Activated T-cell treated with anti-CD3 and anti-CD28 coated beads, Interleukin-2, amount 50 U/mL, for 4 hours (primary cell): Measurements from ENCODE around the gene NPHP1. TPM values are rescaled to one million over a fixed set of nuclear protein-coding genes. Genes with fewer than 3 reads are reported as not detected.
"Not testable (repeated sequence)": the region's sequence is repeated elsewhere in the genome, so short reads cannot be mapped to it uniquely, and the experiment has no call there.

Experiments used
- ATAC-seq, 2 donors: fragments of 200-7000 bp; cut with Tn5 transposase; one replicate each; pipeline ENCODE4 v1.10.0; 2021
- DNase-seq: peaks from one replicate; pipeline ENCODE4 v3.0.0-alpha.2; 2020
- H3K27me3 Mint-ChIP-seq: one replicate; pipeline ENCODE4 v1.8.0; 2021; ENCODE audit warnings: low read depth, mixed read lengths
- H3K36me3 Mint-ChIP-seq: one replicate; pipeline ENCODE4 v1.8.0; 2022; ENCODE audit warnings: mixed read lengths; ENCODE audit not compliant: insufficient read depth
- H3K4me1 Mint-ChIP-seq: one replicate; pipeline ENCODE4 v1.8.0; 2021; ENCODE audit warnings: low read depth, mixed read lengths
- H3K4me3 Mint-ChIP-seq: one replicate; pipeline ENCODE4 v1.8.0; 2021; ENCODE audit warnings: mild to moderate bottlenecking, moderate library complexity, mixed read lengths
- H3K9me3 Mint-ChIP-seq: one replicate; pipeline ENCODE4 v1.8.0; 2021; ENCODE audit warnings: mixed read lengths
- total RNA-seq, 3 donors: library from RNA; stranded (reverse); gene quantifications; one replicate each; pipeline ENCODE4 v1.2.1, GENCODE V29; 2021

The NPHP1 gene
- total RNA-seq, 3 donors from 2014 or later = 1.5 to 2.2 (median 1.8) TPM

DNA sequence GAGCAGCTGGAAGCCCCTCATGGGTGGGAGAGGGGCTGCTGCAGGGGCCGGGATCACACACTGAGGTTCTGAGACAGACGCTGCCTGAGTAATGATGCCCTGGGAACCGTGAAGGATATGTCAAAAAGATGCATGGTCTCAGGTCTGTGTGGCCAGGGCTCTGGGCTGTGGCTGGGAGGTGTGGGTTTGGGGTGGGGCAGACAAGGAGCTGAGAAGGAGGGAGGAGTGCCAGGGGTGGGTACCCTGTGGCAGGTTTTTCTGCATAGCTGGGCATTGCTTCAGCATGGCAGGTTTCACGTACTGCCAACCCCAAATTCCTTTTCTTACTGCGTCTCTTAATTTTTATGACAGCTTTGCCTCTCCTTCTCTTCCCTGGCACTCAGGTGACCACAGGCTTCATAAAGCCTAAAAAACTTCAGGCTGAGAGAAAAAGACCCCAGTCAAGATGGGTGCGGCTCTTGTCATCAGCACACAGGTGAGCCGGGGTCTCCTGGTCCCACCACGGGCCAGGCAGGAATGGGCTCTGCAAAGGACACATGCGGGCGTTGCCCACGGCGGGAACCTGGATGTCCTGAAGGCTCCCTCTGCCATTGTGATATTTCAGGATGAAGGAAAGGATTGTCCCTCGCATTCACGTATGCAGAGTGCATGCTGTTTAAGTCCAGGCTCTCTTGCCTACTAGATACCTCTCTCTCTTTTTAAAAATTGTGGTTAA lies 107.2 kb downstream of the NPHP1 start:
- Mint-ChIP-seq H3K27me3 (peaks cover 5% of the 10 kb centered on the region), H3K36me3 (no peaks in the 10 kb centered on the region), H3K9me3 (peaks cover 3% of the 10 kb centered on the region), H3K4me3 (no peak overlapping the region), H3K4me1 (peaks cover 5% of the 10 kb centered on the region)
- DNase-seq (no peak), ATAC-seq (no peak)

GRCh38 chr2:110095994-110096633 lies 108.7 kb downstream of the NPHP1 start:
- Mint-ChIP-seq H3K27me3 (peaks cover 3% of the 10 kb centered on the region), H3K36me3 (no peaks in the 10 kb centered on the region), H3K9me3 (peaks cover 3% of the 10 kb centered on the region), H3K4me3 (no peak overlapping the region), H3K4me1 (no peaks in the 10 kb centered on the region)
- ATAC-seq = no peak
- no peak for DNase-seq

DNA sequence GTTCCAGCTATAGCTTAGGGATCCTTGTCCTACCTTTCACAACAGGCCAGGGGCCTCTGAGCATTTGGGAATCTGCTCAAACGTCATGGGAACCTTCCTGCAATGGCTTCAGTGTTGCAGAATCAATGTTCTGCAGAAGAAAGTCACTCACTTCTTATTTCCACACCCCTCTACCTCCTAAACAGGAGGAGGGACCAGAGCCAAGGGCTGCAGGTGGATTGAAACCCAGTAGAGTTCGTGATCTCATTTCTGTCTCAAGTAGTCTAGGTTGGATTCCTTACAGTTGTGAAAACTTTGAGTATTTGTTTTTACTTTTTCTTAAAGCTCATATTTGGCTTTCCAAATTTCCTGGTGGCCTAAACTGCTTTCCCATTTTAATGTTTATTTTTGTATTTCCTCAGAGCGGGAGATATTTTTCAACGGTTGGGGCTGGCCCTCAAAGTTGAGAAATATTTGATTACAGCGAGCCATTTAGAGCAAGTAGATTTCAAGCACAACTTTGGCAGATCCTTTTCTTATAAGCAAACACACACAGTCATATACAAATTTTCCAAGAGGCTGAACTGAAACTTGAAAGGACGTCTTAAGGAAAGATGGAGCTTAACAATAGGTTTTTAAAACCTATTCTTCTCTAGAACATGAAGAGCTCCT lies 109.8 kb downstream of the NPHP1 start:
- H3K4me1 Mint-ChIP-seq, H3K9me3 Mint-ChIP-seq, H3K4me3 Mint-ChIP-seq, H3K36me3 Mint-ChIP-seq, DNase-seq, ATAC-seq, H3K27me3 Mint-ChIP-seq: not testable (repeated sequence)

DNA sequence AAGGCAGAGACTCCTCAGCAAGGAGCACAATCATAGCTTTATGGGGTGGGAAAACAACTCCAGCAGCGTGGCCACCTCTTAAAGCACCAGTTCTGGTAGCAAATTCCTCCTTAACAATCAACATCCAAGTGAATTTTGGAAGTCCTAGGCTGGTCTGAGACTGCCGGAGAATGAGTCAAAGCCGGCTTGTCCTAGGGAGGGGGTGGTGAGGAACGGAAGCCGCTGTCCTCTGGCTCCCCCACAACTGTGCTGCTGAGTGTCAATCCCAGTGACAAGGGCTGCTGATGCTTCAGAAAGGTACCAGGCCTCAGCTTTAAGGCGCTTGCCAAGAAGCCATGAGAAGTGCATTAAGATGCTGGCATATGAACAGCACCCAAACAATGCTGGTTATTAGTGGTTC lies 110.9 kb downstream of the NPHP1 start:
- DNase-seq, H3K4me3 Mint-ChIP-seq, H3K36me3 Mint-ChIP-seq, H3K27me3 Mint-ChIP-seq, ATAC-seq, H3K4me1 Mint-ChIP-seq, H3K9me3 Mint-ChIP-seq: not testable (repeated sequence)

GRCh38 chr2:110090164-110090563 lies 114.6 kb downstream of the NPHP1 start:
- H3K4me3 Mint-ChIP-seq, DNase-seq, ATAC-seq, H3K4me1 Mint-ChIP-seq, H3K9me3 Mint-ChIP-seq, H3K36me3 Mint-ChIP-seq, H3K27me3 Mint-ChIP-seq: not testable (repeated sequence)

DNA sequence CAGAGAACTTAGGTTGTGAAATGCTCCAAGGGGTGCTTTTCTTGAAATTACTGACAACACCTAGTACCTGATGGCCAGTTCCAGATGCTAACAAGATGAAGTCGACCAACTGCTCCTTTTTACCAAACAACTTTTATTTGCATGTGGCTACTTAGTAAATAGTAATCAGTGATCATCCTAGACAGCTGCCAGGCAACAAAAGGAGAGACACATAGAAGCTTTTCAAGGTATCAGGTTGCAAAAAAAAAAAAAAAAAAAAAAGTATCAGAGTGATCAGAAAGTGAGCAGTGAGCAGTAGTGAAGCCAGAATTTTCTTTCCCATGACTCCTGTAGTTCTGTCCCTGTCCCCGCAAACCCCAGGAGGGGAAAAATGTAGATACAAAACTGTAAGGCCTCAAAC lies 121.1 kb downstream of the NPHP1 start:
- not testable (repeated sequence) for DNase-seq, H3K4me1 Mint-ChIP-seq, H3K9me3 Mint-ChIP-seq, H3K27me3 Mint-ChIP-seq, H3K36me3 Mint-ChIP-seq, H3K4me3 Mint-ChIP-seq, ATAC-seq

- H3K4me3 Mint-ChIP-seq, DNase-seq, H3K4me1 Mint-ChIP-seq, H3K36me3 Mint-ChIP-seq, H3K27me3 Mint-ChIP-seq, H3K9me3 Mint-ChIP-seq, ATAC-seq: not testable (repeated sequence)
Measured at GRCh38 chr2:110083162-110083561, 121.7 kb downstream of the NPHP1 start.

GRCh38 chr2:110078104-110078503 lies 126.7 kb downstream of the NPHP1 start:
- not testable (repeated sequence) for H3K27me3 Mint-ChIP-seq, H3K4me3 Mint-ChIP-seq, ATAC-seq, H3K4me1 Mint-ChIP-seq, H3K36me3 Mint-ChIP-seq, DNase-seq, H3K9me3 Mint-ChIP-seq

DNA sequence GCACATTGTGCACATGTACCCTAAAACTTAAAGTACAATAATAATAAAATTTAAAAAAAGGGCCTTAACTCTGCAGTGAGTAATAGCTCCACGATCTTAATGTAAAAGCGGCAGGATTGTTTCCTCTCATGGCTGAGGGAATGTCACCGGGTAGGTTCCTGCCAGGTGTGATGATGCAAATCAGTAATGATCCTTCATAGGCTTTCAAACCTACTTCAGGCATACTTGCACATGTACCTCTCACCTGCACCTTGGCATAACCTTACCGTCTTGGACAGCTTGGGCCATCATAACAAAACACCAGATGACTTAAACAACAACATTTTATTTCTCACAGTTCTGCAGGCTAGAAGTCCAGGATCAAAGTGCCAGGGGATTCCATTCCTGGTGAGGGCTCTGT lies 128.9 kb downstream of the NPHP1 start:
- H3K27me3 Mint-ChIP-seq, H3K36me3 Mint-ChIP-seq, DNase-seq: not testable (repeated sequence)

More for the DNA sequence above, 128.9 kb downstream of the NPHP1 start:
- not testable (repeated sequence) for H3K4me3 Mint-ChIP-seq, ATAC-seq, H3K4me1 Mint-ChIP-seq, H3K9me3 Mint-ChIP-seq

Other genes starting within 250 kb of the NPHP1 start
- gene MALL, start 89.2 kb downstream of the NPHP1 start, total RNA-seq = under 1 TPM; 0.34 to 0.78 (median 0.54) TPM
- gene MTLN, start 7.5 kb upstream of the NPHP1 start, total RNA-seq = 100 to 1,000 TPM in 1 of 3 donors, 10 to 100 TPM in 2; 35.4 to 104 (median 65.0) TPM